Cardiac muscle cell (in vitro differentiated cells and primary cell): ENCODE data around the gene IL6R. TPM values are rescaled to one million over a fixed set of nuclear protein-coding genes. Genes with fewer than 3 reads are reported as not detected.
"Not testable (repeated sequence)": the region's sequence is repeated elsewhere in the genome, so short reads cannot be mapped to it uniquely, and the experiment has no call there.

Source experiments
- DNase-seq, 2 donors: peaks; one replicate each; pipeline versions ENCODE4 v3.0.0 to v3.0.0-alpha.2; 2010 to 2017; ENCODE audit warnings: low read depth in 1 of 2, low spot score in 1 of 2
- H3K27ac ChIP-seq: fragments of 200-600 bp; sonication (generic); 2 replicates; pipeline ENCODE4 v1.5.1; 2016
- H3K27me3 ChIP-seq: fragments of 200-600 bp; sonication (generic); 2 replicates; pipeline ENCODE4 v1.6.0; 2016; ENCODE audit warnings: control low read depth
- H3K36me3 ChIP-seq: fragments of 200-600 bp; sonication (generic); 2 replicates; pipeline ENCODE4 v1.5.1; 2016; ENCODE audit warnings: control low read depth
- H3K4me1 ChIP-seq: fragments of 200-600 bp; sonication (generic); 2 replicates; pipeline ENCODE4 v1.8.1; 2017; ENCODE audit warnings: low read depth, mild to moderate bottlenecking, mixed run types
- H3K4me3 ChIP-seq: fragments of 200-600 bp; sonication (generic); 2 replicates; pipeline ENCODE4 v1.5.1; 2016; ENCODE audit warnings: mild to moderate bottlenecking
- H3K9me3 ChIP-seq: fragments of 200-600 bp; sonication (generic); 2 replicates; pipeline ENCODE4 v1.5.1; 2017; ENCODE audit warnings: low read depth, mild to moderate bottlenecking, control low read depth
- CTCF ChIP-seq: IDR thresholded peaks from 2 replicates; pipeline ENCODE4 v1.5.1; 2012; ENCODE audit warnings: low read depth, mild to moderate bottlenecking, low read length
- polyA plus RNA-seq: library from polyadenylated mRNA; unstranded; fragments of >200 nt; fragmentation: Nextera tagmentation; extraction: Ambion mirVana; gene quantifications from 2 replicates; pipeline ENCODE4 v1.2.1, GENCODE V29; 2016
- total RNA-seq: library from RNA; depleted of rRNA; stranded (reverse); fragments of >200 nt; gene quantifications from 2 replicates; pipeline ENCODE4 v1.2.3, GENCODE V29; 2016

Gene IL6R
- total and polyA plus RNA-seq, 2 experiments from 2014 or later = 2.5 to 5.2 TPM

- DNase-seq = peak in 1 of 2 donors; percentile 34
- no peak for TF ChIP-seq CTCF
- no peaks in the 10 kb centered on the region for H3K9me3 ChIP-seq
- no peak overlapping the region for H3K4me3 ChIP-seq
- H3K27ac ChIP-seq = no peak overlapping the region
- H3K36me3 ChIP-seq = no peaks in the 10 kb centered on the region
- peaks cover 13% of the 10 kb centered on the region for H3K27me3 ChIP-seq
- peaks cover 4% of the 10 kb centered on the region for H3K4me1 ChIP-seq
Observed at GRCh38 chr1:154485910-154486496, 80.9 kb downstream of the IL6R start.

- DNase-seq, H3K36me3 ChIP-seq, H3K9me3 ChIP-seq, H3K4me1 ChIP-seq, H3K27ac ChIP-seq, H3K4me3 ChIP-seq: not testable (repeated sequence)
- H3K27me3 ChIP-seq = peaks cover 18% of the 10 kb centered on the region
Observed at GRCh38 chr1:154486756-154487155, 81.6 kb downstream of the IL6R start.

GRCh38 chr1:154488922-154489321 is 83.8 kb downstream of the IL6R start:
- Histone ChIP-seq H3K36me3 (no peaks in the 10 kb centered on the region), H3K9me3 (no peaks in the 10 kb centered on the region), H3K4me3 (no peak overlapping the region), H3K27me3 (peaks cover 18% of the 10 kb centered on the region), H3K4me1 (peaks cover 8% of the 10 kb centered on the region), H3K27ac (no peak overlapping the region)
- DNase-seq = no peak
- TF ChIP-seq CTCF = no peak

- H3K27me3 ChIP-seq = peaks cover 18% of the 10 kb centered on the region
- no peak for DNase-seq
Observed at GRCh38 chr1:154489695-154490274, 84.6 kb downstream of the IL6R start.

GRCh38 chr1:154490317-154490716 is 85.2 kb downstream of the IL6R start:
- Histone ChIP-seq H3K36me3 (no peaks in the 10 kb centered on the region), H3K27ac (no peak overlapping the region), H3K27me3 (peaks cover 18% of the 10 kb centered on the region), H3K4me3 (no peak overlapping the region), H3K9me3 (no peaks in the 10 kb centered on the region), H3K4me1 (peaks cover 10% of the 10 kb centered on the region)
- no peak for TF ChIP-seq CTCF
- DNase-seq = no peak

More at GRCh38 chr1:154489695-154490274, 84.6 kb downstream of the IL6R start:
- Histone ChIP-seq H3K4me1 (peaks cover 8% of the 10 kb centered on the region), H3K36me3 (no peaks in the 10 kb centered on the region), H3K9me3 (no peaks in the 10 kb centered on the region), H3K27ac (no peak overlapping the region), H3K4me3 (no peak overlapping the region)
- no peak for TF ChIP-seq CTCF

- no peak overlapping the region for H3K4me3 ChIP-seq
- peaks cover 15% of the 10 kb centered on the region for H3K27me3 ChIP-seq
- TF ChIP-seq CTCF = no peak
- no peaks in the 10 kb centered on the region for H3K9me3 ChIP-seq
- H3K36me3 ChIP-seq = no peaks in the 10 kb centered on the region
- no peak overlapping the region for H3K27ac ChIP-seq
- DNase-seq = no peak
- H3K4me1 ChIP-seq = peaks cover 28% of the 10 kb centered on the region
Observed at GRCh38 chr1:154492115-154492514, 87.0 kb downstream of the IL6R start.
